D721Med (cell line): Measurements from ENCODE around the gene STAT3.
"Not testable (repeated sequence)": the region's sequence is repeated elsewhere in the genome, so short reads cannot be mapped to it uniquely, and the experiment has no call there.

Source experiments
- DNase-seq: peaks from one replicate; pipeline ENCODE4 v3.0.0; 2011; ENCODE audit warnings: low spot score; ENCODE audit not compliant: insufficient read length
- FAIRE-seq: peaks from 2 replicates; lab custom pipeline; 2011; peaks lifted over from hg19 to GRCh38; lab: Jason Lieb, UNC
- CTCF ChIP-seq: IDR thresholded peaks from 2 replicates; pipeline ENCODE4 v1.5.1; 2012; ENCODE audit warnings: mild to moderate bottlenecking, control low read depth; ENCODE audit not compliant: insufficient read depth; ENCODE audit errors: missing control alignments

Gene STAT3

GRCh38 chr17:42407289-42407836, 19.1 kb upstream of the STAT3 start:
- FAIRE-seq = no peak
- no peak for TF ChIP-seq CTCF
- DNase-seq = peak; percentile 68

- FAIRE-seq = no peak
- TF ChIP-seq CTCF = no peak
- no peak for DNase-seq
Observed at GRCh38 chr17:42406615-42407288, 18.5 kb upstream of the STAT3 start.

GRCh38 chr17:42405963-42406495, 17.8 kb upstream of the STAT3 start:
- TF ChIP-seq CTCF = peak; percentile 99
- FAIRE-seq (no peak), DNase-seq (peak; percentile 84)

- DNase-seq = no peak
- TF ChIP-seq CTCF = no peak
- no peak for FAIRE-seq
Observed at GRCh38 chr17:42405076-42405475, 16.8 kb upstream of the STAT3 start.

- DNase-seq (no peak), FAIRE-seq (no peak)
- no peak for TF ChIP-seq CTCF
Observed at GRCh38 chr17:42404326-42405055, 16.2 kb upstream of the STAT3 start.

- TF ChIP-seq CTCF = peak; percentile 82
- peak; percentile 41 for DNase-seq
- FAIRE-seq = no peak
Observed at GRCh38 chr17:42403150-42403549, 14.9 kb upstream of the STAT3 start.

- DNase-seq (no peak), FAIRE-seq (no peak)
- no peak for TF ChIP-seq CTCF
Observed at GRCh38 chr17:42402117-42402516, 13.9 kb upstream of the STAT3 start.

- FAIRE-seq, DNase-seq: not testable (repeated sequence)
Observed at GRCh38 chr17:42400844-42401375, 12.7 kb upstream of the STAT3 start.
